SK-N-MC (cell line): ENCODE measurements around the gene RAB11FIP5.

Experiments
- DNase-seq: peaks from one replicate; pipeline ENCODE4 v3.0.0-alpha.2; 2011; ENCODE audit warnings: low read depth, low spot score
- H3K27ac ChIP-seq: fragments of 200-600 bp; sonication (generic); 2 replicates; pipeline ENCODE4 v1.5.1; 2016; ENCODE audit warnings: mixed run types
- H3K36me3 ChIP-seq: fragments of 200-600 bp; sonication (generic); 2 replicates; pipeline ENCODE4 v1.6.1; 2017; ENCODE audit warnings: antibody characterized with exemption, low read length, mixed read lengths; ENCODE audit not compliant: insufficient read depth
- H3K4me3 ChIP-seq: fragments of 200-600 bp; sonication (generic); 2 replicates; pipeline ENCODE4 v1.5.1; 2016
- H3K9ac ChIP-seq: fragments of 200-600 bp; sonication (generic); 2 replicates; pipeline ENCODE4 v1.8.0; 2017; ENCODE audit warnings: mixed run types, mixed read lengths; ENCODE audit not compliant: insufficient read length
- H3K9me3 ChIP-seq: fragments of 200-600 bp; sonication (generic); 2 replicates; pipeline ENCODE4 v1.6.1; 2017; ENCODE audit warnings: low read depth, mild to moderate bottlenecking, antibody characterized with exemption, low read length, moderate library complexity, mixed read lengths
- EZH2 ChIP-seq: fragments of 200-600 bp; sonication (generic); IDR thresholded peaks from one replicate; pipeline ENCODE4 v1.6.1; 2017; ENCODE audit warnings: antibody characterized with exemption
- FOXP2 ChIP-seq: optimal IDR thresholded peaks from 2 replicates; pipeline ENCODE3; 2011; ENCODE audit warnings: mild to moderate bottlenecking, moderate library complexity; ENCODE audit not compliant: insufficient read depth; ENCODE audit errors: extremely low read length, control extremely low read depth
- POLR2AphosphoS5 ChIP-seq: IDR thresholded peaks from 2 replicates; pipeline ENCODE4 v1.6.1; 2012; ENCODE audit warnings: mild to moderate bottlenecking, low read depth, low read length, borderline replicate concordance

RAB11FIP5 gene, protein sequence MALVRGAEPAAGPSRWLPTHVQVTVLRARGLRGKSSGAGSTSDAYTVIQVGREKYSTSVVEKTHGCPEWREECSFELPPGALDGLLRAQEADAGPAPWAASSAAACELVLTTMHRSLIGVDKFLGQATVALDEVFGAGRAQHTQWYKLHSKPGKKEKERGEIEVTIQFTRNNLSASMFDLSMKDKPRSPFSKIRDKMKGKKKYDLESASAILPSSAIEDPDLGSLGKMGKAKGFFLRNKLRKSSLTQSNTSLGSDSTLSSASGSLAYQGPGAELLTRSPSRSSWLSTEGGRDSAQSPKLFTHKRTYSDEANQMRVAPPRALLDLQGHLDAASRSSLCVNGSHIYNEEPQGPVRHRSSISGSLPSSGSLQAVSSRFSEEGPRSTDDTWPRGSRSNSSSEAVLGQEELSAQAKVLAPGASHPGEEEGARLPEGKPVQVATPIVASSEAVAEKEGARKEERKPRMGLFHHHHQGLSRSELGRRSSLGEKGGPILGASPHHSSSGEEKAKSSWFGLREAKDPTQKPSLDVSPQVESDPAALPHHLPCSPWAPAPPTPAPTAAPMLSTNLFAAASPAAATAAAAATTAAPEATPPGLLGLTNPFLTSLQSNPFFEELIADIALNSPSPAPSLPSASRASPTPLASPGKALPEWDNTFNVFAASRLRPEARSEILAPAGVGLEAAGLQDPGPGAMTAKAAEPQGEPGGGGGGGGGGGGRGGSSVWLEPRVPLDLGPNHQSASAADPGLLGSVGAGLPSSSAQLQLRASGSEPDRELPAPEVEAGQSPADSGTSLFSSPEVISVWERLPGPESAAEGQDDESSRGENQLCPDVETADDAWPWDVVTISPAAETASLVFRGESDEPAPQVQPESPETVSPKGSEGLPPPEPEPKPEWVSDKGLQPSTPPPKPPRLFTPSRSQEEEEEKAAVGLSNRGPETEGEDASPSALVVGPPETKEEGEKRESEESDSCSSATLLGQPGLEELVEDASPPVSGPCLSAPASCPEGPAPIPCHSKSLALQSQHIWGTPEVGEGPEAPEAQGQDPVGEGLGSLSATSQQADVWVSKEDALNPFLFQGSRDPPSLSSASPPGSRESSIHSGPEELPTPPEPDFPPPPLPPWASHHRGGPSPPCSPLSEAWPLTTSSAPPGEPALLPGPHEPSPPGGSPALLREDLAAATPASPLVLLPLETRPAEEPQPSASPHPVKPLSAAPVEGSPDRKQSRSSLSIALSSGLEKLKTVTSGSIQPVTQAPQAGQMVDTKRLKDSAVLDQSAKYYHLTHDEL (N-terminal part only)

GRCh38 chr2:73112913-73113854 is at the start of gene RAB11FIP5:
Gene RAB11FIP5, minus strand, starts transcription at chr2:73112948. Its CDS starts 171 bp downstream, at chr2:73112777.
- no peak for DNase-seq
- TF ChIP-seq EZH2 (no peak), POLR2AphosphoS5 (peak; percentile 63)
- peak within 1 kb of the TSS; percentile 96 for H3K4me3 ChIP-seq
- H3K9ac ChIP-seq, result peak within 1 kb of the TSS; percentile 86
- H3K36me3 ChIP-seq, result no peaks in the 10 kb centered on the region
- H3K9me3 ChIP-seq, result no peaks in the 10 kb centered on the region
- no peak within 1 kb of the TSS for H3K27ac ChIP-seq

GRCh38 chr2:73156539-73157124 is 43.9 kb upstream of the RAB11FIP5 start:
- no peaks in the 10 kb centered on the region for H3K36me3 ChIP-seq
- no peaks in the 10 kb centered on the region for H3K9me3 ChIP-seq

GRCh38 chr2:73142937-73143336 is 30.2 kb upstream of the RAB11FIP5 start:
- Histone ChIP-seq H3K36me3 (no peaks in the 10 kb centered on the region), H3K4me3 (no peak overlapping the region), H3K9me3 (no peaks in the 10 kb centered on the region), H3K27ac (no peak overlapping the region), H3K9ac (no peak overlapping the region)
- DNase-seq, result no peak
- TF ChIP-seq FOXP2, result no peak
- TF ChIP-seq POLR2AphosphoS5, result no peak
- no peak for TF ChIP-seq EZH2

More at GRCh38 chr2:73156539-73157124, 43.9 kb upstream of the RAB11FIP5 start:
- DNase-seq, result no peak
- H3K9ac ChIP-seq, result no peak overlapping the region
- TF ChIP-seq FOXP2 (no peak), POLR2AphosphoS5 (no peak), EZH2 (no peak)
- no peak overlapping the region for H3K4me3 ChIP-seq
- H3K27ac ChIP-seq, result no peak overlapping the region

DNA sequence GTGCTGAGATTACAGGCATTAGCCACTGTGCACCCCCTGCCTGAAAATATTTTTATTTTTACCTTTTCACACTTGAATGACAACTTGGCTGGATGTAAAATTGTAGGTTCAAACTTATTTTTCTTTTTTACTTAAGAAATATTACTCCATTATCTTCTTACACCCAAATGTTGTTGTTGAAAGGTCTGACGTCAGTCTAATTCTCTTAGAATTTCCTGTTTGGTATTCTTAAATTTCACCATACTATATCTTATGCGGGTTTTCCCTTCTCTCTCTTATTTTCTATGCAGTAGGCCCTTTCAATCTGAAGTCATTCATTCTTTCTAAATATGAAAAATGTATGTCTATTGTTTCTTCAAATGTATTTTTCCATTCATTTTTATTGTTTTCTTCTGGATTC is 29.1 kb upstream of the RAB11FIP5 start:
- no peak for TF ChIP-seq EZH2
- no peak for TF ChIP-seq POLR2AphosphoS5
- TF ChIP-seq FOXP2, result no peak
- DNase-seq, result no peak
- H3K36me3 ChIP-seq, result no peaks in the 10 kb centered on the region

DNA sequence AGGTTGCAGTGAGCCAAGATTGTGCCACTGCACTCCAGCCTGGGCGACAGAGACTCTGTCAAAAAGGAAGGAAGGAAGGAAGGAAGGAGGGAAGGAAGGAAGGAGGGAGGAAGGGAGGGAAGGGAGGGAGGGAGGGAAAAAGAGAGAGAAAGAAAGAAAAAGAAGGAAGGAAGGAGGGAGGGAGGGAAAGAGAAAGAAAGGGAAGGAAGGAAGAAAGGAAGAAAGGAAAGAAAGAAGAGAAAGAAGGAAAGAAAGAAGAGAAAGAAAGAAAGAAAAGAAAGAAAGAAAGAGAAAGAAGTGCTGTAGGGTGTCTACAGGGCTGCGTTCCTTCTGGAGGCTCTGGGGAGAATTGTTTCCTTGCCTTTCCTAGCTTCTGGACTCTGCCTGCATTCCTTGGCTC is 22.5 kb upstream of the RAB11FIP5 start:
- Histone ChIP-seq H3K27ac (no peak overlapping the region), H3K9me3 (no peaks in the 10 kb centered on the region), H3K9ac (no peak overlapping the region), H3K4me3 (no peak overlapping the region), H3K36me3 (no peaks in the 10 kb centered on the region)
- no peak for DNase-seq
- TF ChIP-seq FOXP2 (no peak), POLR2AphosphoS5 (no peak), EZH2 (no peak)

More for the DNA sequence above, 29.1 kb upstream of the RAB11FIP5 start:
- Histone ChIP-seq H3K9me3 (no peaks in the 10 kb centered on the region), H3K4me3 (no peak overlapping the region), H3K27ac (no peak overlapping the region), H3K9ac (no peak overlapping the region)

- no peak for DNase-seq
- H3K9ac ChIP-seq, result no peak overlapping the region
- H3K27ac ChIP-seq, result no peak overlapping the region
- no peak overlapping the region for H3K4me3 ChIP-seq
- H3K9me3 ChIP-seq, result no peaks in the 10 kb centered on the region
- H3K36me3 ChIP-seq, result no peaks in the 10 kb centered on the region
- TF ChIP-seq EZH2 (no peak), FOXP2 (no peak), POLR2AphosphoS5 (no peak)
These were observed 21.7 kb upstream of the RAB11FIP5 start for GRCh38 chr2:73134471-73134870.

GRCh38 chr2:73133566-73134197 is 20.9 kb upstream of the RAB11FIP5 start:
- H3K9me3 ChIP-seq, result no peaks in the 10 kb centered on the region
- no peaks in the 10 kb centered on the region for H3K36me3 ChIP-seq
- peak overlapping the region; percentile 77 for H3K27ac ChIP-seq
- H3K4me3 ChIP-seq, result no peak overlapping the region; the same call in 1 of the 2 replicates
- TF ChIP-seq POLR2AphosphoS5, result no peak
- TF ChIP-seq FOXP2, result no peak
- TF ChIP-seq EZH2, result no peak
- no peak for DNase-seq
- H3K9ac ChIP-seq, result peak overlapping the region; percentile 41
